ENCODE measurements around the gene MMP25.
"Not testable (repeated sequence)": the region's sequence is repeated elsewhere in the genome, so short reads cannot be mapped to it uniquely, and the experiment has no call there.

The MMP25 gene

DNA sequence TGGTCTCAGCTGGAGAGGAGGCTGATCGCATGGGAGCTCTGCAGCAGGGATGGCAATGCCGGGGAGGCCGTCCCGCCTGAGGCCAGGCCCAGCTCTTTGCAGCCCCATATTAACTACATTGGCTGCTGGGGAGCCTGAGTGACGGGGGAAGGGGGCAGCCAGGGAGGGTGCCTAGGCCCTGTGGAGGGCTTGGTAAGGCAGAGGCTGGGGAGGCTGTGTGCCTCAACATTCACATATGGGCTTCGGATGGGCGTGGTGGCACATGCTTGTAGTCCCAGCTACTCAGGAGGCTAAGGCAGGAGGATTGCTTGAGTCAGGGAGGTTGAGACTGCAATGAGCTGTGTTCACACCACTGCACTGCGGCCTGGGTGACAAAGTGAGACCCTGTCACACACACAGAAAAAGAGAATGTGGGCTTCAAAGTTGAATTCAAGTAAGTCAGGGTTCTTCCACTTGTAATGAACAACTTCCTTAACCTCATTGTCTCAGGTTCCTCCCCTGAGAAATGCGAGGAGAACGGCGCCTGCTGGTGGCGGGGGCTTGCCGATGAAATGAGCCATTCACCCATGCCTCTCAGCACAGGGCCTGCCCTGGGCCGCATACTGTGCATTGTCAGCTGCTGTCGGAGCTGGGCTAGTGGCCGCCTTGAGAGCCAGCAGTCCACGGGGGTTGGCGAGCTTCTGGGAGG, 26.4 kb downstream of the MMP25 start:
- DNase-seq (ENCODE audit: low spot score), result peak; percentile 38

DNA sequence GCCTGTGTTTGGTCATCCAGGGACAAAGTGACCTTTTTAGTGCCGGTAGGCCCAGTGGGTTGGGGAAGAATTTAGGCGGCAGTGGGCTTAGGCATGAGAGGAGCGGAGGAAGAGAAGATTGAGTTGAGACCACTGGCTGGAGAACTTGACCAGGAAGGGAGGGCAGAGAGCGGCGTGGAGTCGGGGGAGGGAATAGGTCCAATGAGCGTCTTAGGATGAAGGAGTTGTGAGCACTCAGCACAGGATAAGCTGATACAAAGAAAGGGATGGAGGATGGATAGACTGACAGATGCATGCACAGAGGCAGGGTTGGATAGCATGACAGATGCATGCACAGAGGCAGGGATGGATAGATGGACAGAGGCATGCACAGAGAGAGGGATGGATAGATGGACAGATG, 27.1 kb downstream of the MMP25 start:
- no peak for DNase-seq (ENCODE audit: low spot score)

DNA sequence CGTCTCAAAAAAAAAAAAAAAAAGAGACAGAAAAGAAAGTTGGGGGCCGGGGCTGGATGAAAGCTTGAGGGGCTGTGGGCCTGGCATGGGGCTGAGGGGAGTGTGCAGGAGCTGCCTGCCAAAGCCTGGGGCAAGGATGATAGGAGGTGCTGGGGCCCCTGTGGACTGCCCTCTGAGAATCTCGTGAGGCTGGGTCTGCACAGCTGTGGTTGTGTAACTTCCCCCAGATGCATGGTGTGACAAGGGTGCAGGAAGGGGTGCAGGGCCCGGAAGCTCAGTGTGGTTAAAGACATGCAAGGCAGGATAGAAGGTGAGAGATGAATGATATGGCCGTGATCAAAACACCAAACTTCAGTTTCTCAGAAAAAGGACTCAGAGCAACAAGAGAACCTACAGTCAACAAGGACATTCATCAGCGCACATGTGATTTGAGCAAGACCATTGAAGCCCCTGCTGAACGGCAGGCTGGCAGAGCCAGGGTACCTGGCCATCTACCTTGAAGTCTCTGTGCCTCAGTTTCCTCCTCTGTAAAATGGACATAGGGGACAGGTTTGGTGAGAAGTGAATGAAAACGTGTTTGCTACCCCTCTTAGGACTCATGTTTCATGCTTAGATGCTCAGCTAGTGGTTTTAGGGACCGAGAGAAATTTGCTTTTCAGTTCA, 28.6 kb downstream of the MMP25 start:
- DNase-seq (ENCODE audit: low spot score), result peak; percentile 94

DNA sequence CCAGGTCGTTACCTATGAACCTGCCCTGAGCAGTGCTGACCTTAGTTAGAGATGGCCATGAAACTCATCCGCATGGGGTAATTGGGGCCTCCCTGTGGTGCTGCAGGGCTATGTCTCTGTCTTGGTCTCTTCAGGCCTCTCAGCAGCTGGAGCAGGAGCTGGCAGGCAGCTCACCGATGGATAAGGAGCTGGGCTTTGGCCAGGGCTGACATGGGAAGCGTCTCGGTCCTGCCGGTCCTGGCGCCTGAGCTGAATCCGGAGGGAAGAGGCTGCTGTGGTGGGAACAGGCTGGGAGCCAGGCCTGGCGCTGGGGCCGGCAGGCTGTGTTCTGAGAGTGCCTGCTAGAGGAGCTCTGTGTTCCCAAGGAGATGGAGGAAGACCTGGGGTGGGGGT, 29.2 kb downstream of the MMP25 start:
- DNase-seq (ENCODE audit: low spot score), result no peak

DNA sequence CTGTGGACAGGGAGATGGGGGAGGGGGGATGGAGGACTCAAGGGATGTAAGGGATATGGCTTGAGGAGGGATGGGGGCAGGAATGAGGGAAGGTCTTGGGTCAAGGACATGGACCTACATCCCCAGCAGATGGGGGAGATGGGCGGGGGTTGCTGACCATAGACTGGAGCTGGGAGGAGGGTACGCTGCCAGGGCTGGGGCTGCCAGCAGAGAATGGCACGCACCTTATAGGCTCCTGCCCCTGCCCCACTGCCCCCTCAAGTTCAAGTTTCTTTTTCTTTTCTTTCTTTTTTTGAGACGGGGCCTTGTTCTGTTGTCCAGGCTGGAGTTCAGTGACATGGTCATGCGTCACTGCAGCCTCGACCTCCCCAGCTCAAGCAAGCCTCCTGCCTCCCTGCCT, 29.6 kb downstream of the MMP25 start:
- DNase-seq (ENCODE audit: low spot score), result not testable (repeated sequence)

DNA sequence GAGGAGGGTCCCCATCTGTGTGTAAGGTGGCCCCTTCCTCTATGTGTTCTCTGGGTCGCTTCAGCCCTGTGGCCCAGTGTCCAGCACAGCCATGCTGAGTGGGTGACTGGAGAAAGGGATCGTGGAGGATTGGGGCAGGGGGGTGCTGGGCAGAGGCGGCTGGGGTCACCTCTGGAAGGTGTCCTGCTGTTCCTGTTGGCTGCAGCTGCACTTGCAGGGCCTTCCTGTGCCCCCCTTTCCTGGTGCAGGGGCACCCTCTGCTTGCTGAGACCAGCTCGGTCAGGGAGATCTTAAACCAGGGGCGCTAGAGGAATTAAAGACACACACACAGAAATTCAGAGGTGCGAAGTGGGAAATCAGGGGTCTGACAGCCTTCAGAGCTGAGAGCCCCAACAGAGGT, 30.2 kb downstream of the MMP25 start:
- DNase-seq (ENCODE audit: low spot score), result no peak

DNA sequence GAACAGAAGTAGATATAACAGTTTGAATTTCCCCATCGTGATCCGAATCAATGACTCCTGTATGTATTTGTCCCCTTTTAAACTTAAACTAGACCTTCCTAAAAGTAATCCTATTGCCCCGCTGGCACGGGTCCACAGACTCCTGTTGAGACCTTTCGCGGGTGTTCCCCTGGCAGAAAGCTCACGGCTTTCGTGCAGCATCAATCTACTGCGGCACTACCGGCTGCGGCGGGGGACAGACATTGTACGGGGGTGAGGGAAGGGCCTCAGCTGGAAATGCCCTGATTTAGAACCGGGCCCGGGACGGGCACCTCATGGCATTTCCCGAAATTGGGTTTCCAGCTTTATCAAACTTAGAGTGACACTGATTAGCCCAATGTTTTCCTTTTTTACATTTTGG, 33.7 kb downstream of the MMP25 start:
- DNase-seq (ENCODE audit: low spot score), result no peak

DNA sequence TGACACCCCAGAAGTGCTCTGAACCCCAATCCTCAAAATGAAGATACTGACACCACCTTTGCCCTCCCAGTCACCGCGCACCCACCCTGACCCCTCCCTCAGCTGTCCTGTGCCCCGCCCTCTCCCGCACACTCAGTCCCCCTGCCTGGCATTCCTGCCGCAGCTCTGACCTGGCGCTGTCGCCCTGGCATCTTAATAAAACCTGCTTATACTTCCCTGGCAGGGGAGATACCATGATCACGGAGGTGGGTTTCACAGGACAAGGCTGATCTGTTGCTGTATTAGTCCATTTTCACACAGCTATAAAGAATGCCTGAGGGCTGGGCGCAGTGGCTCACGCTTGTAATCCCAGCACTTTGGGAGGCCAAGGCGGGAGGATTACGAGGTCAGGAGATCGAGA, 35.6 kb downstream of the MMP25 start:
- DNase-seq (ENCODE audit: low spot score), result not testable (repeated sequence)

DNA sequence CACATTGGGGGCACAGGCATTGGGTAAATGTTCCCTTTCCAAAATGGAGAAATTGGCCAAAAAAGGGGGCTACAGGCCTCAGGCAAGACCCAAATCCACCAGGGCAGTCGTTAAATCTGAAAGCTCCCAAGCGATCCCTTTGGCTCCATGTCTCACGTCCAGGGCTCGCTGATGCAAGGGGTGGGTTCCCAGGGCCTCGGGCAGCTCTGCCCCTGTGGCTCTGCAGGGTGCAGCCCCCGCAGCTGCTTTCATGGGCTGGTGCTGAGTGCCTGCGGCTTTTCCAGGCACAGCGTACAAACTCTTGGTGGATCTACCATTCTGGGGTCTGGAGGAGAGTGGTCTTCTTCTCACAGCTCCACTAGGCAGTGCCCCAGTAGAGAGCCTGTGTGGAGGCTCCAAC, 37.0 kb downstream of the MMP25 start:
- DNase-seq (ENCODE audit: low spot score), result not testable (repeated sequence)

DNA sequence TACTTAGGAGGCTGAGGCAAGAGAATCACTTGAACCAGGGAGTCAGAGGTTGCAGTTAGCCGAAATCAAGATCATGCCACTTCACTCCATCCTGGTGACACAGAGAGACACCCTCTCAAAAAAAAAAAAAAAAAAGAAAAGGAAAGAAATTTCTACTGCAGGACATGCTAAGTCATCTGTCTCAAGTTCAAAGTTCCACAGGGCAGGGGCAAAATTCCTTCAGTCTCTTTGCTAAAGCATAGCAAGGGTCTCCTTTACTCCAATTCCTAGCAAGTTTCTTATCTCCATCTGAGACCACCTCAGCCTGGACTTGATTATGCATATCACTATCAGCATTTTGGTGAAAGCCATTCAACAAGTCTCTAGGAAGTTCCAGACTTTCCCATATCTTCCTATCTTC, 38.1 kb downstream of the MMP25 start:
- DNase-seq (ENCODE audit: low spot score), result no peak

DNA sequence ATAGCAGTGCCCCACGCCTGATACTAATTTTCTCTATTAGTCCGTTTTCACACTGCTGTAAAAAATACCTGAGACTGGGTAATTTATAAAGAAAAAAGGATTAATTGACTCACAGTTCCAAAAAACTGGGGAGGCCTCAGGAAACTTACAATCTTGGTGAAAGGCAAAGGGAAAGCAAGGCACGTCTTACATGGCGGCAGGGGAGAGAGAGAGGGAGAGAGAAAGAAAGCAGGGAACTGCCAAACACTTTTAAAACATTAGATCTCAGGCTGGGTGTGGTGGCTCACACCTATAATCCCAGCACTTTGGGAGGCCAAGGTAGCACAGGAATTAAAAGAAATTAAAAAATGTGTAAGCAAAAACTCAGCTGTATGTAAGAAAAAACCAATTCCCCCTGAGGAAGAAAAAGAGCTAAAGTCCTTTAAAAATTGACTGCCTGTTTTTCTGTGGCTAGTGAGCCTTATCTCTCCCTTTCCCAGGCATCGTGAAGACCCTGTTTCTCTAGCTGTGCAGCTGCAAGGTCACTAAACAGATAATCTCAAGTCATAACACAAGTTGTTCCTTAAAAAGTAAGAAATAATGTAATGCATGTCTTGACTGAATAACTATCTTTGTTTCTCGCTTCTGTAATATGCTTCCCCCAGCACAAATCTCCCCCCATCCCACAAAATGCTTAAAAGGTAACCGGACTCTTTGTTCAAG, 38.8 kb downstream of the MMP25 start:
- no peak for DNase-seq (ENCODE audit: low spot score)

DNA sequence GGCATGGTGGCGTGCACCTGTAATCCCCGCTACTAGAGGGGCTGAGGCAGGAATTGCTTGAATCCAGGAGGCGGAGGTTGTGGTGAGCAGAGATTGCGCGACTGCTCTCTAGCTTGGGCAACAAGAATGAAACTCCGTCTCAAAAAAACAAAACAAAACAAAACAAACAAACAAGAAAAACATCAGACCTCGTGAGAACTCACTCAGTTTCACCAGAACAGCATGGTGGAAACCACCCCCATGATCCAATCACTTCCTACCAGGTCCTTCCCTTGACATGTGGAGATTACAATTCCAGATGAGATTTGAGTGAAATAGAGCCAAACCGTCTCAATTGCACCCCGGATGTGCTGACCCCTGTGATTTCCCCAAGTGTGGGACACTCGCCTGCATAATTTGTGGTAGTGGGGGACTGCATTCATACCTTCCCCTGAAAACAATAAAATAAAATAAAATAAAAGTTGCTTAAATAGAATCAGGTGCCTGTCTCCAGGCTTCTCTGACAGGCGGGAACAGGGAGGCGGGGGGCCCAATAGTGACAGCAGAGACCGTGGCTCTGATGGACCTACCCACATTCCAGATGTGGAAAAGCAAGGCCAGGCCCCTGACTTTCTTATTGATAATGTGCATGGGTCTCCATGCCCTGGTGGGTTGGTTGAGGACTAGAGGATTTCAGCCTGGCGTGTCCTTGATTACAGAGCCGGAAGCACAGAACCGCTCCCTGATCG, 39.7 kb downstream of the MMP25 start:
- DNase-seq (ENCODE audit: low spot score), result no peak

DNA sequence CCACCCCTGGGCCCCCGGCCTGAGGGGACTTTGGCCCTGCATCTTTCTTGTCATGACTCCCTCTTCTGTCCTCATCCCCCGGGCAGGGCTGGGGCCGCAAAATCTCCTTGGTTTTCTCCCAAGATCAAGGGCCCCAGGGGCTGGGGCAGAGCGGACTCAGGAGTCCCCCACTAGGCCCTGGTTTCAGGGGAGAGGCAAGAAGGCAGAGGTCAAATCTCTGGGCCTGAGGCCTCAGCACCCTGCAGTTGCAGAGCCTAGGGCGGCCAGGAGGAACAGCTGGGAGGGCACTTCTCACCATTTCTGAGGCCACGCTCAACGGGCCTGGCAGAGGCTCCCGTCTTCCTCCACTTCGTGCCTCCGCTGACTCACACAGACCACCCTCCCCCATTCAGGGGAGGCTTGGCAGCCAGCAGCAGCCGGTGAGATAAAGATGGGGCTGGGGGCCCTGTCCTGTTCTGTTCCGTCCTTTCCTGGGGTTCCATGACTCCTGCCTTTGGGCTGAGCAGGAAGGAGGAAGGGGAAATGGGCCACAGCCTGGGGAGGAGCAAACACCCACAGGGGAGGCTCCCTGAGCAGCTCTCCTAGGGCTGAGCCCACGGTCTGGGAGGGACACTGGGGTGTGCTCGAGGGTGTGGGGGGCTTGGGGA, 40.4 kb downstream of the MMP25 start:
- DNase-seq (ENCODE audit: low spot score), result no peak

DNA sequence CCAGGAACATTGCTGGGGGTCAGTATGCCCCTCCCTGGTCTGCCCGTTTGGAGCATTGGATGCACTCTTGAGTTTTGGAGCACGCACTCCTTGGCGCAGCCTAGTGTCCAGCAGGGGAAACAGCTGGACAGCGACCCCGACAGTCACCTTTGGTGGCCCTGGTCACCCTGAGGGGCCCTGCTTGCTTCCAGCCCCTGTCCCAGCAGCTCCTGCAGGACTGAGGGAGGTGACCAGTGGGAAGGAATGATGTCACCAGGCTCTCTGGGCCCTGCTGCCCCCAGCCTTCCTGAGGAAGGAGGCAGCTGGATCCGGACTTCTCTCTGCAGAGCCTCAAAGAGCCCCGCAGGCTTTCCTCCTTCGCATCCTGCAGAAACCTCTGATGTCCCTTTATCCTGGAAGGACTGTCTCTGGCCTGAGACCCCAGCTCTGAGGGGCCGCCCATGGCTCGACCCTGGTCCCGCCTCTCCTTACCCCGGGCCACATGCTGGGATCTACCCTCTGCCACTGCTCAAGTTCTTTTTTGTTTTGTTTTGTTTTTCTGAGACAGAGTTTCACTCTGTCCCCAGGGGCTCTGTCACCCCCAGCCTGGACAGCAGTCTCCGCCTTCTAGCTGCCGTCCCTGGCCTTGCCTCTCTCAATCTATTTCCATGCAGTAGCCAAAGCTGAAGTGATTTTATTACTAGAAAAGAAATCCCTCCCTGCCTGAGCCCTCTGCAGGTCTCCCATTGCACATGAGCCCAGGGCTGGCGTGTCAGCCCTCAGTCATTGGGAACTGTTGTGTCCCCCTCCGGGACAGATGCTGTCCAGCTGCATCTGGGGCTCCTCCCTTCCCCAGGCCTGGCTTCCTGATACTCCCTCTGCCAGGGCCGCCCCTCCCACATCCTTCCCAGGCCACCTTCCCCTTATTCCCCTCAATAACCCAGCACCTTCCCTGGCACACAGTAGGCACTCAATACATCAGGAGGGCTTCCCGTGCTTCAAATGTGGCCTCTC, 41.2 kb downstream of the MMP25 start:
- DNase-seq (ENCODE audit: low spot score), result no peak

DNA sequence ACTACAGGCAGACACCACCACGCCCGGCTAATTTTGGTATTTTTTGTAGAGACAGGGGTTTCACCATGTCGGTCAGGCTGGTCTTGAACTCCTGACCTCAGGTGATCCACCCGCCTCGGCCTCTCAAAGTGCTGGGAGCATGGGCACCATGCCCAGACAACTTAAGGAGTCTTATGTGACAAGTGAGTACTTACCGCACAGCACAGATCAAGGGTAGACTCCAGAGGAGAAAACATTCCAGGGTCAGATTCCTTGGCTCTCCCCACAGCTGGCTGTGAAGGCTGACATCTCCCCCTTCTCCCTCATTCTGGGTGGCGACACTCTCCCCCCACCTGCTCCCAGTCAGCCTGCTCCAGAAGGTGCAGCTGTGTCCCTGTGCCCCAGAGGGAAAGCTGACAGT, 42.1 kb downstream of the MMP25 start:
- no peak for DNase-seq (ENCODE audit: low spot score)

DNA sequence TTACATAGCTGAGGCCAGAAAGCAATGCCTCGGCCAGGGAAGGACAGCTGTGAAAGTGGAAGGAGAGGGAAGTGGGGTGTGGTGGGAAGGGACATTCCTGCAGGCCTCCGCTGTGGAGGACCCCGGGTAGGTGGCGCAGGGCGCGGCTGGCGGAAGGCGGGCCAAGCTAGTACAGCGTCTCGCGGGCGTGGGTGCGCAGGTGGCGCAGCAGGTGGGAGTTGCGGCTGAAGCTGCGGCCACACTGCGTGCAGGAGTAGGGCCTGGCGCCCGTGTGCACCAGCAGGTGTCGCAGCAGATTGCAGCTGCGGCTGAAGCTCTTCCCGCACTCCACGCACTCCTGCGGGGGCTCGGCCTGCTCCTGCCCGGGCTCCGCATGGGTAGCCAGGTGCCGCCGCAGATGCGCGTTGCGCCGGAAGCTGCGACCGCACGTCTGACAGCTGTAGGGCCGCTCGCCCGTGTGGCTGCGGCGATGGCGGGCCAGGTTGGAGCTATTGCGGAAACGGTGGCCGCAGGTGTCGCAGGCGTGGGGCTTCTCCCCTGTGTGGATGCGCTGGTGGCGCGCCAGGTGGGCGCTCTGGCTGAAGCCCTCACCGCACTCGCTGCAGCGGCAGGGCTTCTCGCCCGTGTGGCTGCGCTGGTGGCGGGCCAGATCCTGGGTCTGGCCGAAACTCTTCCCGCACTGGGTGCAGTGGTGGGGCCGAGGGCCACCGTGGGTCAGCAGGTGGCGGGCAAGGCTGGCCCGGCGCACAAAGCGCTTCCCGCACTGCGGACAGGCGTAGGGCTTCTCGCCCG, 42.8 kb downstream of the MMP25 start:
- no peak for DNase-seq (ENCODE audit: low spot score)

DNA sequence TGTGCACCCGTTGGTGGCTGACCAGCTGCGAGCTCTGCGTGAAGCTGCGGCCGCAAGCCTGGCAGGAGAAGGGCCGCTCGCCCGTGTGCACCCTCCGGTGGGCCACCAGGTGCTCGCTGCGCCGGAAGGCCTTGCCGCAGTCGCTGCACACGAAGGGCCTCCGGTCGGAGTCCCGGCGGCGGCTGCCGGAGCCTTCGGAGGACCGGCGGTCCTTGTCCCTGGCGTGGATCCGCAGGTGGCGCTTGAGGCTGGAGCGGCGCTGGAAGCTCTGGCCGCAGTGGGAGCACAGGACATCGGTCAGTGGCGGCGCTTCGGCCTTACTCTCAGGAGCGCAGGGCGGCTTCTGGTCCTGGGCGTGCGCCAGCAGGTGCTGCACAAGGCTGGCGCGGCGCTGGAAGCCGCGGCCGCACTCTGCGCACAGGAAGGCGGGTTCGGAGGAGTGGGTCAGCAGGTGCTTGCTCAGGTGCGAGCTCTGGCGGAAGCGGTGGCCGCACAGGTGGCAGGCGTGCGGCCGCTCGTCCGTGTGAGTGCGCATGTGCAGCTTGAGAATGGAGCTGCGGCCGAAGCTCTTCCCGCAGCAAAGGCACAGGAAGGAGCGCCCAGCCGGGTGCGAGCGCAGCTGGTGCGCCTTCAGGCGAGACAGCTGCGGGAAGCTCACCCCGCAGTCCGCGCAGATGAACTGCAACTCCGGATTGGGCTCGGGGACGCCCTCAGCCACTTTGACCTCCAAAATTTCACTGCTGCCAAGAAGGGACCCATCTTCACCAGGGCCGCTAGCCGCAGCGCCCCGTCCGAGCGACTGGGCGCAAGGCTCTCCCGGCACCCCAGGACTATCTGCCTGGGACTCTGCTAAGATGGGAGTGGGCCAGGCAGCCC, 43.6 kb downstream of the MMP25 start:
- DNase-seq (ENCODE audit: low spot score), result no peak

DNA sequence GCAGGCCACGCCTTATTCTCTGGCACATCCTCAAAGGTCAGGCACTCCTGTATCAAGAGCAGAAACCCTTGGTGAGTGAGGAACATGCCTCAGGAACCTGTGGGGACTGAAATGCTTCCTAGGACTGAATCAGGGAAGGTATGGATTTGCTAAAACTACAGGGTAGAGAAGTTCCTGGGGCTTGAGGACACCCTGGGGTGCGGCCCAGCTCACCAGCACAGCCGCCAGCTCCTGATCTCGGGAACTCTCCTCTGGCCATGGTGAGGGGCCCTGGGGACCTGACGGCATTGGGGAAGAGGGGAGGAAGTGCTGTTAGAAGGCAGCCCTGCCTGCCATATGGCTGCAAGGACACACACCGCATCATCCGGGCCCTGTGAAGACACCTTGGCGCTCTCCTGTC, 45.2 kb downstream of the MMP25 start:
- no peak for DNase-seq (ENCODE audit: low spot score)

DNA sequence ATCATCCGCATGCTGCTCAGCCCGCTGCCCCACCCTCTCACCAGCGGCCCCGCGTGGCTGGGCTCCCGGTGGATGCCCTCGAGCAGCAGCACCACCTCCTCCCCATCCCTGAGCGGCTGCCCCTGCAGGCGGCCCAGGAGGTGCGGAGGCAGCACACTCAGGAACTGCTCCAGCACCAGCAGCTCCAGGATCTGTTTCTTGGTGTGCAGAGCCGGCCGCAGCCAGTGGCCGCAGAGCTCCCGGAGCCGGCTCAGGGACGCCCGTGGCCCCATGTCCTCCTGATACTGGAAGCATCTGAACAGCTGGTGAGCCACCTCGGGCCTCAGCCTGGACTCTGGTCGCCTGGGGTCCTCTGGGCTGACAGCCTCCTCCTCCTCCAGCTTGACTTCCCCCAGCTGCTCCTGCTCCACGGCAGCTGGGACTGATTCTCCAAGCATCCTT, 46.2 kb downstream of the MMP25 start:
- DNase-seq (ENCODE audit: low spot score), result no peak
